Fibroblast of the aortic adventitia (primary cell): ENCODE results near the gene GNPDA1. TPM values are rescaled to one million over a fixed set of nuclear protein-coding genes. Genes with fewer than 3 reads are reported as not detected.

Source experiments
- DNase-seq: peaks from one replicate; pipeline ENCODE4 v3.0.0-alpha.2; 2010; ENCODE audit warnings: low read depth
- H3K4me3 ChIP-seq: 2 replicates; pipeline ENCODE4 v1.5.1; 2011; ENCODE audit warnings: low read depth, mild to moderate bottlenecking, control low read depth, low read length, moderate library complexity
- CTCF ChIP-seq: IDR thresholded peaks from 2 replicates; pipeline ENCODE4 v1.5.1; 2011; ENCODE audit warnings: mild to moderate bottlenecking, low read length, control low read depth, inconsistent platforms; ENCODE audit not compliant: insufficient read depth
- total RNA-seq: library from RNA; depleted of rRNA; stranded (reverse); fragments of >200 nt; gene quantifications from 2 replicates; pipeline ENCODE4 v1.2.3, GENCODE V29; 2012; ENCODE audit warnings: low replicate concordance

The GNPDA1 gene
- total RNA-seq, 1 donor = 62.3 TPM

GRCh38 chr5:142000704-142001484 lies 11.9 kb downstream of the GNPDA1 start:
- DNase-seq = peak; percentile 18

GRCh38 chr5:142000173-142000572 lies 12.7 kb downstream of the GNPDA1 start:
- no peak for DNase-seq
- no peak for TF ChIP-seq CTCF
- H3K4me3 ChIP-seq = no peak overlapping the region

More at GRCh38 chr5:142000704-142001484, 11.9 kb downstream of the GNPDA1 start:
- peak; percentile 35 for TF ChIP-seq CTCF
- no peak overlapping the region for H3K4me3 ChIP-seq

GRCh38 chr5:141997358-141997960 lies 15.4 kb downstream of the GNPDA1 start:
- DNase-seq = no peak
- H3K4me3 ChIP-seq = no peak overlapping the region
- no peak for TF ChIP-seq CTCF

GRCh38 chr5:141995656-141996055 lies 17.2 kb downstream of the GNPDA1 start:
- no peak overlapping the region for H3K4me3 ChIP-seq
- no peak for DNase-seq
- no peak for TF ChIP-seq CTCF

GRCh38 chr5:141994511-141995136 lies 18.2 kb downstream of the GNPDA1 start:
- TF ChIP-seq CTCF = no peak

GRCh38 chr5:141992349-141992963 lies 20.4 kb downstream of the GNPDA1 start:
- DNase-seq = peak; percentile 76
- TF ChIP-seq CTCF = peak; percentile 75
- no peak overlapping the region for H3K4me3 ChIP-seq

More at GRCh38 chr5:141994511-141995136, 18.2 kb downstream of the GNPDA1 start:
- DNase-seq = no peak
- H3K4me3 ChIP-seq = no peak overlapping the region
